Ramos (cell line): ENCODE measurements around the gene XIAP.
"Not testable (repeated sequence)": the region's sequence is repeated elsewhere in the genome, so short reads cannot be mapped to it uniquely, and the experiment has no call there.

Experiments
- in situ Hi-C: fragments of 300-500 bp; cut with MboI; formaldehyde crosslinking; loops from one replicate; pipeline ENCODE4 v1.14.3; 2022; ENCODE audit warnings: low sequenced_read_pairs; ENCODE audit not compliant: unreplicated experiment

Gene XIAP

DNA sequence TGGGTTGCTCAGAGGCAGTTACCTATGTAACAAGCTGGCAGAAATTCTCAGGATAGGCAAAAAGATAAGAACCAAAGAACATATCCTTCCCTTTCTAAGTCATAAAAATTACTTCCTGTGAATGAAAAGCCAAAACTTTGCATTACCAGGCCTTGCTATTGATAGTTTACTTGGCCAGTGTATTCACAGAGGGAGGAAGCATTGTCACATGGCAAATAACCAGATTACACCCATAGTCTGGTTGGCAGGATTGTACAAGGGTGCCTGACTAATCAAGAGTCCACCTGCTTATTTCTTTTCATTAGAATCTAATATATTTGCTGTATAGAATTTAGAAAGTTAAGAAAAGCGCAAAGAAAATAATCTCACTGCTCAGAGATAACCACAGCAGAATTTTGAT is 14.1 kb downstream of the XIAP start:
- in situ Hi-C loops, result no loop called here

DNA sequence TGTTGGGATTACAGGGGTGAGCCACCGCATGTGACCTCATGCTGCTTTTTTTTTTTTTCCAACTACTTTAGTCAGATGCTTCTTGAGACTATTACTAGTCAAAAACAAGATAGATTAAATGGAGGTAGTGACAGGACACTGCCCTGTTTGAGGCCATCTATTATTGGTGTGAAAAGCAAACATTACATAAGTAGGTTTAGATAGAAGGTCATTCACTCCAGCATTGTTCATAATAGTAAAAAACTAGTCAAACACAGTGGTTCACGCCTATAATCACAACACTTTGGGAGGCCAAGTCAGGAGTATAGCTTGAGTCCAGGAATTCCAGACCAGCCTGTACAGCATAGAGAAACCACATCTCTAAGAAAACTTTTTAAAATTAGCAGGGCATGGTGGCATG is 16.3 kb downstream of the XIAP start:
- in situ Hi-C loops, result no loop called here

DNA sequence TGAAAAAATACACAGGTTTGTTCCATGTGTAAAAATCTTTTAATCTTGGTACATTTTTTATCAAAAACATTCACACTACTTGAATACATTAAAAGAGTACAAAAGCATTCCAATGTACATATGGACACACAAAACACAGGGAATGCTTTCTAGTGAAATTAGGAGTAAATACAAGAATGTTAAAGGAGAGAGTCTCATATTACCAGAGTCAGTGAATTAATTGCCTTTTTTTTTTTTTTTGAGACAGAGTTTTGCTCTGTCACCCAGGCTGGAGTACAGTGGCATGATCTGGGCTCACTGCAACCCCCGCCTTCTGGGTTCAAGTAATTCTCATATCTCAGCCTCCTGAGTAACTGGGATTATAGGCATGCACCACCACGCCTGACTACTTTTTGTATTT is 17.0 kb downstream of the XIAP start:
- in situ Hi-C loops, result no loop called here

DNA sequence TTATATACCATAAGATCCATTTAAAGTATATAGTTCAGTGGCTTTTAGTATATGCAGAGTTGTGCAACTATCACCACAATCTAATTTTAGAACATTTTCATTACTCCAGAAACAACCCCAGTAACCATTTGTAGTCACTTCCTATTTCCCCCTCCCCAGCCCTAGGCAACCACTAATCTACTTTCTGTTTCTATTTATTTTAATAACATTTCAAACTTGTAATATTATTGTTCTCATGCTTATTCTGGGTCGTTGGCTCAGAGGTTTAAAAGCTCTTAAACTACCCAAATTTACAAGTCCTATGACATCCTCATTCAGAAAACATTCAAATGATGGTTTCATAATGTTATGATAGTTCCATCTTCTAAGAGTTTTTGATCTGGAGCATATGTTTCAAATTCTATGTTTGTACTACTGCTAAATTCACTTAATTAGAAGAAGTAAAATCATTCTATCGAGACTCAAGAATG is 18.4 kb downstream of the XIAP start:
- in situ Hi-C loops, result no loop called here

DNA sequence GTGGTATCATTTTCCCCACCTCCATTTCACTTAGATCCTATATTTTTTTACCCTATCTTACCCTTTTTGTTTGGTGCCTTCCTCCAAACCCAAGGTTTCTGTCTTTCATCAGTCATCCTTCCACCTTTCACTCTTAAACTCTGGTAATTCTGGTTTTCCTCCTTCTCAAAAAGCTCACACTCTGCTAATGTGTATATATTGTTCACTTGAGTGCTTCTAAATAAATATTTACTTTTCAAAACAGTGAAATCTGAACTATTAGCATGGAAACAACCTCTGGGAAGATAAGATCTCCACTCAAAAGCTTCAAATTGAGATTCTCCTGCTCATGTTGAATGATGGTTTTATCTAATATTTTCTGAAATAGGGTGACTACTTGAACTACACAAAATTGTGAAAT is 21.5 kb downstream of the XIAP start:
- in situ Hi-C loops, result no loop called here

DNA sequence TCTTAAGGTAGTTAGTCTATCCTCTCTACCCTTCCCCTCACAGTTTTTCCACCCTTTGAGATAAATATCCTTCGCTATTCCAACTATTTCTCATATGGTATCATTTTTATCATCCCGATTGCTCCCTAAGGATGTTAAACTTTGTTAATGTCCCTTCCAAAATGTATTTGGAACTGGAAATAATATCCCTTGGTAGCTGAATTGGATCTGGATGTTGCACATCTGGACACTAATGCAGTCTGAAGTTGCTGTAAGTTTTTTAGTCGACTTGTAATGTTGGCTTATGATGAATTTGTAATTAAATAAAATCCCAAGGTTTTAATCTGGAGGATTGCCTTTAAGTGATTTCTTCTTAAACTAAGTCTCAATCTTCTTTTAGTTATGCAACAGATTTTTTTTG is 22.5 kb downstream of the XIAP start:
- in situ Hi-C loops, result no loop called here

DNA sequence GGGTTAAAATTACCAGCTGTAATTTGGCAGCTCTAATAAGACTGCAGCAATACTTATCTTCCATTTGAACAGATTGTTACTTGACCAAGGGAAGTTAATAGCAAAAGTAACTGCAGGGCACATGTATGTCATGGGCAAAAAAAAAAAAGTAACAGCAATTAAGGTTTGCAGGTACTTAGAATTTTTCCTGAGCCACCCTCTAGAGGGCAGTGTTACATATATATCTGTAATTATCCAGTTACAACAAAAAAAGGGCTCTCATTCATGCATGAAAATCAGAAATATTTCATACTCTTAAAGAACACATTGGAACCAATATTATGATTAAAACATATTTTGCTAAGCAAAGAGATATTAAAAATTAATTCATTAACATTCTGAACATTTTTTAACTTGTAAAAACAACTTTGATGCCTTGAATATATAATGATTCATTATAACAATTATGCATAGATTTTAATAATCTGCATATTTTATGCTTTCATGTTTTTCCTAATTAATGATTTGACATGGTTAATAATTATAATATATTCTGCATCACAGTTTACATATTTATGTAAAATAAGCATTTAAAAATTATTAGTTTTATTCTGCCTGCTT is 25.1 kb downstream of the XIAP start:
- in situ Hi-C loops, result no loop called here

DNA sequence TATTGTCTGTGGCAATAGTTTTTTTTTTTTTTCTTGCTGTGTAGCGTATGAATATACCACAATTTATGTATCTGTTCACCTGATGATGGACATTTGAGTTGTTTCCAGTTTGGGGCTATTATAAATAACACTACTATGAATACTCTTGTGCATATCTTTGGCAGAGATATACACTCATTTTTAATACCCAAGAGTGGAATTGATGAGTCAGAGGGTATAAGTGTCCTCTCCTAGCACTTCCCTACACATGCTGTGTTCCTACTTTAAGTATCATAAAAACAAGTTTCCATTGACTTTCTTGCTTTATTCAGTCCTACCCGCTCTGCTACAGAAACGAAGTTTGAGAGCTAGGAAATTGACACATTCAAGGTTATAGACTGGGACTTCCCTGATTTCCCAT is 39.8 kb downstream of the XIAP start:
- in situ Hi-C loops, result no loop called here

DNA sequence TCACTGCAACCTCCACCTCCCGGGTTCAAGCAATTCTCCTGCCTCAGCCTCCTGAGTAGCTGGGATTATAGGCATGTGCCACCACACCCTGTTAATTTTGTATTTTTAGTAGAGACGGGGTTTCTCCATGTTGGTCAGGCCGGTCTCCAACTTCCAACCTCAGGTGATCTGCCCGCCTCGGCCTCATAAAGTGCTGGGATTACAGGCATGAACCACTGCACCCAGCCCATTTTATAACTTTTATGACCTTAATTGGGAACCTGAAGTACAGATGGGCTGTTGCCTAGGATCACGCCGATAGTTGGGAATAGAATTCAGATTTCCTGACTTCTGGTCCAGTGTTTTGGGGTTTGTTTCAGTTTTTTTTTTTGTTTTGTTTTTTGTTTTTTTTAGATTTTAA is 43.4 kb downstream of the XIAP start:
- in situ Hi-C loops, result not testable (repeated sequence)

DNA sequence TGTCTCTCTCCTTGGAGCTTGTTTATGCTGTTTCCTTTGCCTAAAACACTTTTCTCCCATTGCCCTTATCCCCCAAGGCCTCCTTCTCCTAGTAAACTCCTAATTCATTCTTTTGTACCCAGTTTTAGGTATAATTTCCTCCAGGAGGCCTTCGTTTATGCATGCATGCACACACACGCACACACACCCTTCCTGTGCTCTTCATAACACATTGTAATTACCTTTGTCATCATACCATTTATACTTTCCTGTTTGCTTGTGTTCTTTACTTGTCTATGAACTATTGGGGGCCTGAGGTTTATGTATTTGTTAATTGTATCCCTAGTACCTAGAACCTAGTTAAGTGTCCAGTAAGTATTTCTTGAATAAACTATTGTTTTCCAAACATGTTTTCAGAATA is 45.5 kb downstream of the XIAP start:
- in situ Hi-C loops, result no loop called here

DNA sequence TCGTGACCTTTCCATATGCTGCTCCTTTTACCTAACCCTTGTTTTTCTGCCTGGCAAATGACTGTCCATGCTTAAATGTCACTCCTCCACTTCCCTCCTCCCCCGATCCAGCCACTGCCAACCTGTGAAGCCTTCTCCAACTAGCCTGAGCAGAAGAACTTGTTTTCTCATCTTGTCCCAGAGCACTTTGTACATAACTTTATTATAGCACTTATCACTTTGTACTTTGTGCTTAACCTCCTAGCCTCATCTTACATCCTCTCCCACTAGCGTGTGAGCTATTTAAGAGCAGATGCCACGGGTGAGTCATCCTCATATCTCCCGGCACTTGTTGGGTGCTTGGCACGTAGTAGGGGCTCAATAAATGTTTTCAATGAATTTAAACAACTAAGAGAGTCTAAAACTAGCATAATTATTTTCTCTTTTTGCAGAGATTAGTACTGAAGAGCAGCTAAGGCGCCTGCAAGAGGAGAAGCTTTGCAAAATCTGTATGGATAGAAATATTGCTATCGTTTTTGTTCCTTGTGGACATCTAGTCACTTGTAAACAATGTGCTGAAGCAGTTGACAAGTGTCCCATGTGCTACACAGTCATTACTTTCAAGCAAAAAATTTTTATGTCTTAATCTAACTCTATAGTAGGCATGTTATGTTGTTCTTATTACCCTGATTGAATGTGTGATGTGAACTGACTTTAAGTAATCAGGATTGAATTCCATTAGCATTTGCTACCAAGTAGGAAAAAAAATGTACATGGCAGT is 46.9 kb downstream of the XIAP start:
- in situ Hi-C loops, result no loop called here

DNA sequence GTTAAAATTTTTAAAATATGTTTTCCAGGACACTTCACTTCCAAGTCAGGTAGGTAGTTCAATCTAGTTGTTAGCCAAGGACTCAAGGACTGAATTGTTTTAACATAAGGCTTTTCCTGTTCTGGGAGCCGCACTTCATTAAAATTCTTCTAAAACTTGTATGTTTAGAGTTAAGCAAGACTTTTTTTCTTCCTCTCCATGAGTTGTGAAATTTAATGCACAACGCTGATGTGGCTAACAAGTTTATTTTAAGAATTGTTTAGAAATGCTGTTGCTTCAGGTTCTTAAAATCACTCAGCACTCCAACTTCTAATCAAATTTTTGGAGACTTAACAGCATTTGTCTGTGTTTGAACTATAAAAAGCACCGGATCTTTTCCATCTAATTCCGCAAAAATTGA is 49.7 kb downstream of the XIAP start:
- in situ Hi-C loops, result no loop called here

DNA sequence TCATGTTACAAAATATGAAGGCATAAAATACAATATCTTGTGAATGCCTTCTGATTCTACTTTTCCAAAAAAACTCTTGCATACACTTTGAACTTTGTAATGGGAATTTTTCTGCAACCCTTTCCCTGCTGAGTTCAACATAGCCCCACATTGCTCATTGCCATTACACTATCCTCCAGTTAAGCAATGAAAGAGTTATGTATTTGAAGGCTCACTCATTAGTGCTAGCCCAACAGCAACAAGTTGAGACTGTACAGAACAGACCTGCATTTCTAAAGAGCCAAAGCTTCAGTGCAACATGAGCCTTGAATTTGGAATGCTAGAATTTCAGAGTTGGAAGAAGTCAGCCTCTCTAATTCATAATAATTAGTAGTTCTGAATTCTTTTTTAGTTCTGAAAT is 57.2 kb downstream of the XIAP start:
- in situ Hi-C loops, result no loop called here

DNA sequence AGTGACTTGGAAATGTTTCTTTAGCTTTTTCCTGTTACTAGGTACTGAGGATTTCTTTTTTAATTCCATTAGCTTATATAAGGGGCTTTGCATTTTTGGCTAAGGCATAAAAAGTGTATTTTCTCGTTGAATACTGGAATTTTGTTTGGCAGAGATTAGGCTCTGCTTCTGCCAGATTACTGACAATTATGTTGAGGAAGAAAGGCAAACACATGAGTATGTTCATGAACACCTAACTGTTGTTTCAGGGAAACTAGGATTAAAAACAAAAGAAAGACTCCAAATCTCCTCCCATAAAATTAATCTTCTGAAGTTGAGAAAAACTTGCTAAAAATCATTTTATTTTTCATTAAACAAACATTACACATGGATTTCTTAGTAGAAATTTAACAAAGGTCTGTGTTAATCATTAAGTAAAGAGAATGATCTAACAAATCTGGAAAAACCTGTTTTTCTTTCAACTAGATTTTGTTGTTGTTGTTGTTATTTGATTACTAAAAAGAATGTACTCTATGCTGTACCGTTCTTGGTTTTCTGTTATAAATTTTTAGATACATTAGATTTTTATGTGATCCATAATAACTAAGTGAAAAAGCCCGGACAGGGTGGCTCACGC is 58.4 kb downstream of the XIAP start:
- in situ Hi-C loops, result no loop called here

DNA sequence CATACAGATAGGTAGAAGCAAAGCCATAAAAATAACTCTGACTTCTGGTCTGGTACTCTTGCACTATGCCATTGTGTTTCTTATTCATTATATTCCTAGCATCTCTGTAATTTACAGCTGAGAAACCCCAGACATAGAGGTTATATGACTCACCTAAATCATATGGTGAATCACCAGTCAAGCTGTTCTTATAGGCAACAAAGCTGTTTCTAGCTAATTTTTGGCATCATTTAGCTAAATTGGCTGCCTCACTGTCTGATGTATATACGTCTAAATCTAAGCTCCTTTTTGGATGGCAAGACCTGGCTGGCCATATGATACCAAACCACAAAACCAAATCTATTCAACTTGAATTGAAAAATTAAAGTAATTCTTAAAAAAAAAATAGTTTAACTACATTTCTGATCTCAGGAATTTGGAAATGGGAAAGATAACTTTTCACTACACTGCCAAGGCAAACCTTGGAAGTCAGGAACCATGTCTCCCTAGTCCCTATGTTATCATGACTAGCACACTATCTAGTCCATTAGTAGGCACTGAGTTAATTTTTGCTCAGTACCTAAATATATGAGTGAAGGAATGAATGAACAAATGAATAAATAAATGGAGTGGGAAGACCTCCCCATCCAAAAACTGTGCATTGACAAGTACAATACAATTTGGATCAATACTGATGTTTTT is 60.4 kb downstream of the XIAP start:
- in situ Hi-C loops, result no loop called here

DNA sequence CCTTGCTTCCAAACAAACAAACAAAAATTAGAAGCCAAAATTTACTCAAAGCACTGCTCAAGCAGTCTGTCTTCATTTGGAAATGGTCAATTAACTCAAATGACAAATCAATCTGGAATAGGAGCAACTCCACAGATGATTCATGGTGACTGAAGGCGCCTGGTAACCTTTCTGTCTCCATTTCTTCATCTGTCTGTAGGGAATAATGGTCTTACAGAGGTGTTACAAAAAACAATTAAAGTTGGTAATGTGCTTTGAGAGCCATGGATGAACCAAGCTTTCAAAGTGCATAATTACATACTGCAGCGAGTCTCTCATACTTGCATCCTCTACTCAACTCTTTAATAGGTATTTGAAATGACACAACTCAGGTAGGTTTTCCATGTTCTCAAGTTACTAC is 63.4 kb downstream of the XIAP start:
- in situ Hi-C loops, result no loop called here

DNA sequence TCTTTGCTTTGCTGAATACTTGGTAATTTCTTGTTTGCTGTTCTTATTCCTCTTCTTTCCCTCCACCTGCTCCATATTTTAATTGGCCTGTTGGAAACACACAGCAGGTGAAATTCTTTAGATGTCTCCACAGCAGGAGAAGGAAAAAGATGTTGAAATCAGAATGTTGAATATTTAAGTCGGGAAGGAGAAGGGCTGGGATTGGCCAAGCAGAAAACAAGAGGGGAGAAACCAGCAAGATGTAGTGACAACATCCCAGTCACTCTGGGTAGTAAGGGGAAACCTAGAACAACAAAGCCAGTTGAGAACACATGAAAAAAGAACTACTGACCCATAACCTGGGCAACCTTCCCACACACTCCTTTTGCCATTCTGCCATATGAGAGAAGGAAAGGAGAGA is 64.3 kb downstream of the XIAP start:
- in situ Hi-C loops, result no loop called here

DNA sequence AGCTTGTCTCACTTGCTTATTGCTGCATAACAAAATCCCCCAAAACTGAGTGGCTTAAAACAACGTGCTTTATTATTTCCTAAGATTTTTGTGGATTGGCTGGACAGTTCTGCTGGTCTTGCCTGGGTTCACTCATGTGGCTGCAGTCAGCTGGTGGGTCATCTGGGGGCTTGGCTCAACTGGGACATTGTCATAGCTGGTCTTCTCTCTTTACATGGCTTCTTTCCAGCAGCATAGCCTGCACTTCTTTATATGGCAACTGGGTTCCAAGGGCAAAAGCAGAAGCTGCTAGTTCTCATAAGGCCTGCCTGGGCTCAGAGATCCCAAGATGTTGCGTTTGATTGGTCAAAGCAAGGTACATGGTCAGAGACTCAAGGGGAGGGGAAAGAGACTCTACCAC is 68.0 kb downstream of the XIAP start:
- in situ Hi-C loops, result no loop called here

DNA sequence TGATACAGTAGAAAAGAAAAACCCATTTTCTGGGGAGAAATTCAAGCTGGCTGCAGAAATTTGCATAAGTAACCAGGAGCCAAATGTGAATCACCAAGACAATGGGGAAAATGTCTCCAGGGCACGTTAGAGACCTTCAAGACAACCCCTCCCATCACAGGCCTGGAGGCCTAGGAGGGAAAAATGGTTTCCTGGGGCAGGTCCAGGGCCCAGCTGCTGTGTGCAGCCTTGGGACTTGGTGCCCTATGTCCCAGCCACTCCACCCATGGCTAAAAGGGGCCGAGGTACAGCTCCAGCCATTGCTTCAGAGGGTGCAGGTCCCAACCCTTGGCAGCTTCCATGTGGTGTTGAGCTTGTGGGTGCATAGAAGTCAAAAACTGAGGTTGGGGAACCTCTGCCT is 72.2 kb downstream of the XIAP start:
- in situ Hi-C loops, result not testable (repeated sequence)

DNA sequence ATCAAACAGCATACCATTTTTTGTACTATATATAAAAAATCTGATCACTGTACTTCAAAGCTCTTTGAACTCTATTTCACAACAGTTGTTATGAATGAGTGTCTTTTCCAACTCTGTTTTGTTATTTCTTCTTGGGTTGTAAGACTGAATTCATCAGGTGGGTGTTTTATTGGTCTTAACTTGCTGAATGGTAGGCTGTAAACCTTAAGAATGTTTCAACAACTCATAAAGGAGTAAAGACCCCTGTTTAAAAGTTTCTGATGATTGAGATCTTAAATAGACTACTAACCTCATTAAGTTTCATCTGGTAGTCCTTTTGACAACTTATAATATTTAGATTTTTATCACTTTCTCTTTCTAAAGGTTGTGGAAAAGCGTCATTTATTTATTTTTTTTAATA is 83.2 kb downstream of the XIAP start:
- in situ Hi-C loops, result no loop called here

DNA sequence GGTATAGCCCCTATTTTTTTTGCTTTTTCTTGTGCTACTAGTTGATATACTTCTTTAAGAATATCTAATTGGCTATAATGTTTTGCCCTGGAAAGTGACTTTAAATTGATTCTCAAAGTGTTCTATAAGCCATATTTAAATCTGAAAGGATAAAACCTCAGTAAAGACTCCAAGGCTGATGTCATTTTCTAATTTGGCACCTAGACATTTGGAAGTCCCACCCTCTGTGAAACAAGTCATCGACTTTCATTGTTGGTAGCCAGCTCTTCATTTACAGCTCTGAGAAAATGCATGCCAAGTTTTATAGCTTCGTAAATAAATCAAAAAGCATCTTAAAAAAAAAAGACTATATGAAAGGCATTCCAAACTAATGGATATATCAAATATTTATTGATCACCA is 83.6 kb downstream of the XIAP start:
- in situ Hi-C loops, result no loop called here
